Measurements from ENCODE around the gene PAGE2. TPM values are rescaled to one million over a fixed set of nuclear protein-coding genes. Genes with fewer than 3 reads are reported as not detected.
"Not testable (repeated sequence)": the region's sequence is repeated elsewhere in the genome, so short reads cannot be mapped to it uniquely, and the experiment has no call there.

Gene PAGE2
- not detected for total RNA-seq

- intact Hi-C loops (cut with DNase I), result no loop called here
- no peak for TF ChIP-seq CTCF (IDR thresholded peaks at IDR 0.05)
- H3K4me3 ChIP-seq, result no peak within 1 kb of the TSS
- H3K27ac ChIP-seq, result no peak within 1 kb of the TSS
- no peak for DNase-seq (ENCODE audit: low spot score in 2 of 2)
- no peaks in the 10 kb centered on the region for H3K9me3 ChIP-seq
- no peaks in the 10 kb centered on the region for H3K36me3 ChIP-seq
- no peaks in the 10 kb centered on the region for H3K27me3 ChIP-seq
- H3K4me1 ChIP-seq, result no peaks in the 10 kb centered on the region
These were observed at the start of gene PAGE2 for GRCh38 chrX:55088795-55089489. TSS of gene PAGE2 (plus strand) at chrX:55089018. CDS start at chrX:55090021, 1,003 bp downstream.

- Histone ChIP-seq H3K4me3 (no peak overlapping the region), H3K36me3 (no peaks in the 10 kb centered on the region), H3K4me1 (no peaks in the 10 kb centered on the region), H3K9me3 (no peaks in the 10 kb centered on the region), H3K27ac (no peak overlapping the region), H3K27me3 (no peaks in the 10 kb centered on the region)
- DNase-seq (ENCODE audit: low spot score in 2 of 2), result no peak
- intact Hi-C loops (cut with DNase I), result no loop called here
- no peak for TF ChIP-seq CTCF (IDR thresholded peaks at IDR 0.05)
These were observed 49.3 kb upstream of the PAGE2 start for GRCh38 chrX:55039471-55039870.

- H3K27me3 ChIP-seq, result no peaks in the 10 kb centered on the region
- TF ChIP-seq CTCF (IDR thresholded peaks at IDR 0.05), result no peak
- intact Hi-C loops (cut with DNase I), result no loop called here
- no peaks in the 10 kb centered on the region for H3K9me3 ChIP-seq
- no peak overlapping the region for H3K4me3 ChIP-seq
- no peak overlapping the region for H3K27ac ChIP-seq
- DNase-seq (ENCODE audit: low spot score in 2 of 2), result no peak
- H3K36me3 ChIP-seq, result no peaks in the 10 kb centered on the region
- H3K4me1 ChIP-seq, result no peaks in the 10 kb centered on the region
These were observed 47.3 kb upstream of the PAGE2 start for GRCh38 chrX:55041514-55041913.

- H3K4me1 ChIP-seq; H3K36me3 ChIP-seq; H3K27ac ChIP-seq; intact Hi-C loops (cut with DNase I); DNase-seq (ENCODE audit: low spot score in 2 of 2); H3K27me3 ChIP-seq; H3K4me3 ChIP-seq; H3K9me3 ChIP-seq: not testable (repeated sequence)
These were observed 38.2 kb upstream of the PAGE2 start for GRCh38 chrX:55050599-55050998.

- TF ChIP-seq CTCF (IDR thresholded peaks at IDR 0.05), result no peak
- no peaks in the 10 kb centered on the region for H3K27me3 ChIP-seq
- H3K36me3 ChIP-seq, result no peaks in the 10 kb centered on the region
- H3K27ac ChIP-seq, result no peak overlapping the region
- DNase-seq (ENCODE audit: low spot score in 2 of 2), result no peak
- H3K9me3 ChIP-seq, result no peaks in the 10 kb centered on the region
- intact Hi-C loops (cut with DNase I), result loop anchor here (2.0 to 5.0 kb wide), 3 partner anchors 56 to 810 kb away; partner anchors contain the start of gene APEX2
- peak overlapping the region in 1 of 2 donors; percentile 58 for H3K4me3 ChIP-seq
- H3K4me1 ChIP-seq, result no peaks in the 10 kb centered on the region
These were observed 31.8 kb upstream of the PAGE2 start for GRCh38 chrX:55056820-55057674.

- peak in 1 of 2 donors; percentile 62 for DNase-seq (ENCODE audit: low spot score in 2 of 2)
- Histone ChIP-seq H3K4me3 (peak overlapping the region in 1 of 2 donors; percentile 58), H3K27me3 (no peaks in the 10 kb centered on the region), H3K27ac (no peak overlapping the region), H3K4me1 (no peaks in the 10 kb centered on the region), H3K9me3 (no peaks in the 10 kb centered on the region), H3K36me3 (no peaks in the 10 kb centered on the region)
- intact Hi-C loops (cut with DNase I), result loop anchor here (2.0 to 5.0 kb wide), 3 partner anchors 57 to 810 kb away; partner anchors contain the start of gene APEX2
- TF ChIP-seq CTCF (IDR thresholded peaks at IDR 0.05), result peak; percentile 36 to 79 (median 71)
These were observed 31.1 kb upstream of the PAGE2 start for GRCh38 chrX:55057675-55058249.

GRCh38 chrX:55067180-55067579, 21.6 kb upstream of the PAGE2 start:
- H3K36me3 ChIP-seq; H3K9me3 ChIP-seq; H3K4me1 ChIP-seq; H3K4me3 ChIP-seq; DNase-seq (ENCODE audit: low spot score in 2 of 2); intact Hi-C loops (cut with DNase I); H3K27ac ChIP-seq; H3K27me3 ChIP-seq: not testable (repeated sequence)

Data from ascending aorta (tissue), 2 donors.